Endometrial microvascular endothelial cells (primary cell): ENCODE measurements around the gene TEKT2. TPM values are rescaled to one million over a fixed set of nuclear protein-coding genes. Genes with fewer than 3 reads are reported as not detected.

Source experiments
- in situ Hi-C: cut with HindIII; loops from 2 replicates; pipeline ENCODE4 v1.10.0; 2017; ENCODE audit warnings: low sequenced_read_pairs, low pct_unique_long_range_greater_than_20kb; ENCODE audit errors: inconsistent ontology term
- total RNA-seq: library from RNA; depleted of rRNA; stranded (reverse); fragments of >200 nt; gene quantifications from one replicate; pipeline ENCODE4 v1.2.3, GENCODE V29; 2015; ENCODE audit errors: inconsistent ontology term

Gene TEKT2
- total RNA-seq, 1 donor from 2014 or later = not detected

- in situ Hi-C loops = no loop called here
These were observed 2.0 kb downstream of the TEKT2 start for GRCh38 chr1:36085686-36086526.

- in situ Hi-C loops = no loop called here
These were observed 2.8 kb downstream of the TEKT2 start for GRCh38 chr1:36086529-36087232.

- in situ Hi-C loops = no loop called here
These were observed 3.6 kb downstream of the TEKT2 start for GRCh38 chr1:36087233-36088123.

GRCh38 chr1:36088265-36088576, 4.3 kb downstream of the TEKT2 start:
- in situ Hi-C loops = no loop called here

- in situ Hi-C loops = no loop called here
These were observed 4.9 kb downstream of the TEKT2 start, which contains the start of gene ADPRS for GRCh38 chr1:36088577-36089392. ADPRS (plus strand) TSS chr1:36088892; CDS start chr1:36088905, 13 bp downstream.

- in situ Hi-C loops = no loop called here
These were observed 5.7 kb downstream of the TEKT2 start for GRCh38 chr1:36089393-36090121.

GRCh38 chr1:36091141-36091540, 7.2 kb downstream of the TEKT2 start:
- in situ Hi-C loops = no loop called here

GRCh38 chr1:36091698-36092097, 7.8 kb downstream of the TEKT2 start:
- in situ Hi-C loops = no loop called here

- in situ Hi-C loops = no loop called here
These were observed 8.4 kb downstream of the TEKT2 start for GRCh38 chr1:36092166-36092797.

GRCh38 chr1:36092798-36093185, 8.9 kb downstream of the TEKT2 start:
- in situ Hi-C loops = no loop called here

- in situ Hi-C loops = no loop called here
These were observed 9.3 kb downstream of the TEKT2 start for GRCh38 chr1:36093226-36093625.

GRCh38 chr1:36093929-36094328, 10.0 kb downstream of the TEKT2 start:
- in situ Hi-C loops = no loop called here

GRCh38 chr1:36094621-36095061, 10.7 kb downstream of the TEKT2 start:
- in situ Hi-C loops = no loop called here

- in situ Hi-C loops = no loop called here
These were observed 12.0 kb downstream of the TEKT2 start for GRCh38 chr1:36095760-36096405.

GRCh38 chr1:36096500-36097432, 12.9 kb downstream of the TEKT2 start:
- in situ Hi-C loops = no loop called here
